Epidermal melanocyte (primary cell): ENCODE results near the gene ELP4.

Experiments
- DNase-seq: peaks from one replicate; pipeline ENCODE4 v3.0.0; 2011; ENCODE audit warnings: low spot score; ENCODE audit not compliant: insufficient read length

The ELP4 gene

GRCh38 chr11:31770011-31770700, 260.6 kb downstream of the ELP4 start:
- no peak for DNase-seq

GRCh38 chr11:31772412-31772811, 262.8 kb downstream of the ELP4 start:
- no peak for DNase-seq

GRCh38 chr11:31779374-31779791, 269.8 kb downstream of the ELP4 start:
- no peak for DNase-seq

GRCh38 chr11:31780078-31780477, 270.5 kb downstream of the ELP4 start:
- DNase-seq, result no peak

- DNase-seq, result no peak
These were observed 271.0 kb downstream of the ELP4 start for GRCh38 chr11:31780480-31780971.

GRCh38 chr11:31782257-31782656, 272.7 kb downstream of the ELP4 start:
- no peak for DNase-seq

- no peak for DNase-seq
These were observed 273.7 kb downstream of the ELP4 start for GRCh38 chr11:31783252-31783651.

- DNase-seq, result no peak
These were observed 275.0 kb downstream of the ELP4 start for GRCh38 chr11:31784611-31785010.

- no peak for DNase-seq
These were observed 277.6 kb downstream of the ELP4 start for GRCh38 chr11:31786996-31787685.

- DNase-seq, result no peak
These were observed 278.5 kb downstream of the ELP4 start for GRCh38 chr11:31788085-31788484.

- DNase-seq, result no peak
These were observed 281.1 kb downstream of the ELP4 start for GRCh38 chr11:31790649-31791048.

GRCh38 chr11:31792036-31792435, 282.5 kb downstream of the ELP4 start:
- no peak for DNase-seq

- DNase-seq, result no peak
These were observed 282.9 kb downstream of the ELP4 start for GRCh38 chr11:31792456-31792855.

GRCh38 chr11:31793264-31793663, 283.7 kb downstream of the ELP4 start:
- DNase-seq, result no peak

- DNase-seq, result no peak
These were observed 285.0 kb downstream of the ELP4 start for GRCh38 chr11:31794548-31794947.

- DNase-seq, result no peak
These were observed 286.3 kb downstream of the ELP4 start for GRCh38 chr11:31795706-31796498.

GRCh38 chr11:31796499-31797189, 287.1 kb downstream of the ELP4 start:
- no peak for DNase-seq

GRCh38 chr11:31797190-31798056, 287.9 kb downstream of the ELP4 start:
- no peak for DNase-seq

- no peak for DNase-seq
These were observed 288.5 kb downstream of the ELP4 start for GRCh38 chr11:31798057-31798553.
